RWPE1 (cell line): Measurements from ENCODE around the gene CBFA2T3.

Experiments used
- CTCF ChIA-PET: fragments of 350-600 bp; sonication (Branson Sonifier 250); formaldehyde crosslinking; extraction: SDS; loops from one replicate; lab custom pipeline; 2021; lab: Yijun Ruan, JAX
- POLR2A ChIA-PET: fragments of 400-600 bp; formaldehyde crosslinking; extraction: SDS; loops from one replicate; lab custom pipeline; 2020; ENCODE audit warnings: antibody characterized with exemption; ENCODE audit not compliant: low non-redundant PET; lab: Yijun Ruan, JAX
- DNase-seq: peaks from one replicate; pipeline ENCODE4 v3.0.0; 2012; ENCODE audit warnings: low spot score
- H3K27ac ChIP-seq: fragments of 450-650 bp; 2 replicates; pipeline ENCODE4 v1.5.1; 2017
- CTCF ChIP-seq: fragments of 450-650 bp; conservative IDR thresholded peaks from 2 replicates; pipeline ENCODE4 v1.5.1; 2017; ENCODE audit warnings: low read depth, mild to moderate bottlenecking

Gene CBFA2T3

GRCh38 chr16:88982286-88983084 is 5.5 kb upstream of the CBFA2T3 start:
- POLR2A ChIA-PET = no interaction called here
- no peak for TF ChIP-seq CTCF
- DNase-seq = no peak

DNA sequence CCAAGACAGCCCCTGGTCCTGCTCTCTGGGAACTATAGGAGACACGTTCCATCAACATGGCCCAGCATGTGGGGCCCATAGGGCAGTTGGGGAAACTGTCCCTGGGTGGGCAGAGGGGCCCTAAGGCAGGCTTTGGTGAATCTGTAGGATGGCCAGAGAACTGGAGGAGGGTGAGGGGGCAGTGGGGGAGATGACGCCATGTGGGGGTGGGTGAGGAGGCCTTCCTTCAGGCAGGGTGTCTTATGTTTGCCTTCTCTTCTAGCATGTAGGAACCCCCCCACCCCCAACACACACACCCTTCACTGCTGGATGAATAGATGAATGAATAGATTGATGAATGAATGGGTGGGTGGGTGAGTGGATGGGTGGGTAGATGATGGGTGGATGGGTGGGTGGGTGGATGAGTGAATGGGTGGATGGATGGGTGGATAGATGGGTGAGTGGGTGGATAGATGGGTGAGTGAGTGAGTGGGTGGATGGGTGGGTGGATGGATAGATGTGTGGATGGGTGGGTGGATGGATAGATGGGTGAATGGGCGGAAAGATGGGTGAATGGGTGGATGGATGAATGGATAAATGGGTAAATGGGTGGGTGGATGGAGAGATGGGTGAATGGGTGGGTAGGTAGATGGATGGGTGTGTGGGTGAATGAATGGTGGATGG is 2.5 kb upstream of the CBFA2T3 start:
- ChIA-PET CTCF (no interaction called here), POLR2A (no interaction called here)
- no peak for TF ChIP-seq CTCF
- no peak overlapping the region for H3K27ac ChIP-seq
- DNase-seq = no peak

More at GRCh38 chr16:88982286-88983084, 5.5 kb upstream of the CBFA2T3 start:
- CTCF ChIA-PET = interaction anchor here (0.6 kb wide), 1 partner anchor 11 kb away, joined by 3 read pairs; no protein-coding TSS in a partner anchor
- H3K27ac ChIP-seq = no peak overlapping the region

GRCh38 chr16:88978608-88979346 is 1.8 kb upstream of the CBFA2T3 start:
- no peak for TF ChIP-seq CTCF
- CTCF ChIA-PET = no interaction called here
- no peak for DNase-seq
- H3K27ac ChIP-seq = no peak overlapping the region
- POLR2A ChIA-PET = no interaction called here

DNA sequence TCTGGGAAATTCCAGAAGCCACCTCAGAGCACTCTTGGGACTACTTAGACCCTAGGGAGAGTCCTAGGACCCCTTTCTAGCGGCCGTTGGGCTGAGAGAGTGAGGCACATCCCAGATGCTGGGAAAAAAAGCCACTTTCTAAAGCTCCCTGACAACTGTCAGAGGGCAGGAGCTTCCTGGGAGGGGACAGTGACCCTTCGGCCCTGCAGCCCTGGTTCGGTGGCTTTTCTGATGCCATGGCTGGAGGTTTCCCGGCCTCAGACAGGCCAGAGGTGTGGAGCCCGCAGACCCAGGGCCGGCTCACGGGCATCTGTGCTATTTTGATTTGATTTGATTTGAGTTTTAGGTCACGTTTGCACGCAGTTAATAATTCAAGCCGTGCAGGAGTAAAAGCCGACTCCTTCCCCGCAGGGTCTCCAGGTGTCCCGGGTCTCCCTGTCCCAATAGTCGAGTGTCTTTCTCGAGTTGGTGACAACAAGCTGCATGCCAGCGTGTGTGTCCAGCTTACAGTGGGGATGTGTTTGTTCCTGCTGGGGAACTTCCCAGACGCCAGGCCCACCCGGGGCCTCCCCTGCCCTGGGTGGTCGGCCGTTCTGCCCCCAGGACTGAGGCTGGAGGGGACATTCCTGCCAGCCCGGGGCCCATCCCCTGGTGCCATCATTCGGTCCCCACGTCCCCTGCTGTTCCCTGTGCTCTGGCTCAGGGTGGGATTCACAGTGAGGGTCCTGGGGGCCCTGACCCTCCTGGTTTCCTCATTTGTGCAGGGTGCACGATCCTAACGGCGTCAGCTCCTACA is 1.0 kb upstream of the CBFA2T3 start:
- DNase-seq = no peak
- no peak overlapping the region for H3K27ac ChIP-seq
- no peak for TF ChIP-seq CTCF
- POLR2A ChIA-PET = no interaction called here
- CTCF ChIA-PET = no interaction called here

DNA sequence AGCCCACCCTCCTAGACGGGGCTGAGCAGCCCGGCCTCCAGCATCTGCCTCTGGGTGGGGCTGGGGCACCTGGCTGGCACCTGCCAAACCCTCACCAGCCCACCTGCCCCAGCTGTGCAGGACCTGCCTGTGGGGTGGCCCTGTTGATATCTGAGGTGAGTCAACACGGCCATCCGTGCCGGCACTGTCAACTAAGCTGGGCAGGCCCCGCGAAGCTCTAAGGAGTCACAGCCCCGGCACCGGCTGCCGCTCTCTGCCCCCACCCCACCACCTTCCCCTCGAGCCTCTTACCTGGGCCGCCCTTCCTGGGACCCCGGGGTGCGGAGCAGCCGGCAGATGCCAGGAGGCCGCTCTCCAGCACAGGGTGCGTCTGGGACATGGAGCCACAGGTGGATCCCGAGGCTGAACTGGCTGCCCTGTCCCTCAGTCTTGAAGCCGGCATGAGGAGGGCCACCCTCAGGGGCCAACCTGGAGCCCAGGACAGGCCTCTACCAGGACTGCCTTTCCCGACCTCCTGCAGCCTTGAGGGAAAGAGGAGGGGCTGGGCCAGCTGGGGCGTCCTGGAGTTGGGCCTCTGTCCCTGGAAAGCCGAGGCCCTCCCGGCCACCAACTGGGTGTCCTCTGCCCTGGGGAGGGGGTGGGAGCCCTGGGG is 515 bp downstream of the CBFA2T3 start:
- no peak for DNase-seq
- POLR2A ChIA-PET = no interaction called here
- CTCF ChIA-PET = no interaction called here
- TF ChIP-seq CTCF = no peak
- no peak overlapping the region for H3K27ac ChIP-seq
